Brain pericyte (primary cell): ENCODE data around the gene DPEP1.
A peak's percentile ranks its signal among the peaks of the same experiment; 100 is the strongest.
"Not testable (repeated sequence)": the region's sequence is repeated elsewhere in the genome, so short reads cannot be mapped to it uniquely, and the experiment has no call there.

Experiments used
- DNase-seq: peaks from one replicate; pipeline ENCODE4 v3.0.0-alpha.2; 2012; ENCODE audit warnings: low read depth, low spot score

The DPEP1 gene

GRCh38 chr16:89619840-89620239, 6.4 kb downstream of the DPEP1 start:
- DNase-seq = no peak

- no peak for DNase-seq
Observed at GRCh38 chr16:89620406-89620841, 7.0 kb downstream of the DPEP1 start.

GRCh38 chr16:89621136-89621697, 7.8 kb downstream of the DPEP1 start:
- no peak for DNase-seq

GRCh38 chr16:89621698-89622409, 8.4 kb downstream of the DPEP1 start:
- DNase-seq = no peak

GRCh38 chr16:89623511-89624261, 10.2 kb downstream of the DPEP1 start:
- DNase-seq = no peak

GRCh38 chr16:89624777-89625761, 11.6 kb downstream of the DPEP1 start:
- no peak for DNase-seq

GRCh38 chr16:89629827-89630610, 16.6 kb downstream of the DPEP1 start:
- no peak for DNase-seq

- DNase-seq = peak; percentile 44
Observed at GRCh38 chr16:89633064-89633631, 19.7 kb downstream of the DPEP1 start.

GRCh38 chr16:89634463-89635385, 21.3 kb downstream of the DPEP1 start:
- not testable (repeated sequence) for DNase-seq

- DNase-seq = no peak
Observed at GRCh38 chr16:89636663-89637062, 23.2 kb downstream of the DPEP1 start.

GRCh38 chr16:89637379-89637778, 23.9 kb downstream of the DPEP1 start:
- no peak for DNase-seq

- no peak for DNase-seq
Observed at GRCh38 chr16:89638455-89638854, 25.0 kb downstream of the DPEP1 start.

GRCh38 chr16:89639385-89639784, 25.9 kb downstream of the DPEP1 start:
- DNase-seq = no peak

- DNase-seq = no peak
Observed at GRCh38 chr16:89641458-89642119, 28.1 kb downstream of the DPEP1 start.

- no peak for DNase-seq
Observed at GRCh38 chr16:89642574-89642973, 29.1 kb downstream of the DPEP1 start.

- no peak for DNase-seq
Observed at GRCh38 chr16:89643769-89644300, 30.4 kb downstream of the DPEP1 start.

GRCh38 chr16:89645122-89645521, 31.7 kb downstream of the DPEP1 start:
- DNase-seq = no peak

GRCh38 chr16:89646270-89646669, 32.8 kb downstream of the DPEP1 start:
- DNase-seq = no peak
